Mucosa of gallbladder (tissue), 1 donor: ENCODE measurements around the gene PA2G4. TPM values are rescaled to one million over a fixed set of nuclear protein-coding genes. Genes with fewer than 3 reads are reported as not detected.
"Not testable (repeated sequence)": the region's sequence is repeated elsewhere in the genome, so short reads cannot be mapped to it uniquely, and the experiment has no call there.

Experiments used
- DNase-seq: peaks from one replicate; pipeline ENCODE4 v3.0.0-alpha.2; 2020; ENCODE audit warnings: low spot score
- total RNA-seq: library from RNA; stranded (reverse); gene quantifications from one replicate; pipeline ENCODE4 v1.2.1, GENCODE V29; 2021
- donor health status: DM: no; HTN: no; CAD: no.

The PA2G4 gene
- total RNA-seq, 1 donor from 2014 or later = 64.9 TPM

DNA sequence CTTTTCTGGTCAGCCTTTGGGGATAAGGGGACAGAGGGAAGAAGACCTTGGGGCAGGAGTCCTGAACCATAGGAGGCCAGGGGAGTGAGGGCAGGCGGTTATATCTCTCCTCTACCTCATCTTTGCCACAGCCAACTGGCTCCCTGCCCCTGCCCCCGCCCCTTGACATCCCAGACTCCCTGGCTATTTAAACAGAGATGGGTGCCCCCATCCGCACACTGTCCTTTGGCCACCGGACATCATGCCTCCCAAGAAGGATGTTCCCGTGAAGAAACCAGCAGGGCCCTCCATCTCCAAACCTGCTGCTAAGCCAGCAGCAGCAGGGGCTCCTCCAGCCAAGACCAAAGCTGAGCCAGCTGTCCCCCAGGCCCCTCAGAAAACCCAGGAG, 49.3 kb downstream of the PA2G4 start:
- DNase-seq = no peak

DNA sequence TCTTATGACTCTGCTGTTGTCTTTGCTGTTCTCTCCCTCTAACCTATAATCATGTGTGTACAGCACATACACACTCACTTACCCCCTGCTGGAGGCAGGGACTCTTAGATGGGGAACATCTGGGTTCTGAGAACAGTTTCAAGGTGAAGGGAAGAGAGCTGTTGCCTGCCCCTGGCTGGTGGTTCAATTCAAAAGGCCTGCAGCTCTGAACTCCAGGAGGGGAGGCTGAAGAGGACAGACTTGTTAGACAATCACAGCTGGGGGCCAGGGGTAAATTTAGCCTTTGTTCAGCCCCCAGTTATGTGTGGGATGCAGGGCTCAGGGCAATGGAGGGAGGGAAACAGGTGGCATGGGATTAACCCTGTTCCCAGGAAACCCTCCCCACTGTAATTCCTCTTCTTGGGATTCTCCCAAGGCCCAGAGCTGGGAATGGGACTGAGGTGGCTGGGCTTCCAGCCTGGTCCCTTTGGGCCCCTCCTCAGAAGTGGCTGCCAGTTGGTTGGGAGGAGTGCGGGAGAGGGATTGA, 50.0 kb downstream of the PA2G4 start:
- no peak for DNase-seq

DNA sequence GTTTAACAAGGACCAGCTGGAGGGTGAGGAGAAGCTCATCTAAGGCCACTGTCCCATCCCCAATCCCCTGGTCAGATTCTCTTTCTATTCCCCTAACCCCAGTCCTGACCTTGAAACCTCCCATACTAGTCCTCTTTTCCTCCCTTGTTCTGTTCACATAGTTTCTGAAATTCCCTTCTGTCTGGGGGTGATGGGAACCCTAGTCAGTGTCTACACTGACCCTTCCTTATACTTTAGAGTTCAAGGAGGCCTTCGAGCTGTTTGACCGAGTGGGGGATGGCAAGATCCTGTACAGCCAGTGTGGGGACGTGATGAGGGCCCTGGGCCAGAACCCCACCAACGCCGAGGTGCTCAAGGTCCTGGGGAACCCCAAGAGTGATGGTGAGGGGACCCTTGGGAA, 50.5 kb downstream of the PA2G4 start:
- no peak for DNase-seq

DNA sequence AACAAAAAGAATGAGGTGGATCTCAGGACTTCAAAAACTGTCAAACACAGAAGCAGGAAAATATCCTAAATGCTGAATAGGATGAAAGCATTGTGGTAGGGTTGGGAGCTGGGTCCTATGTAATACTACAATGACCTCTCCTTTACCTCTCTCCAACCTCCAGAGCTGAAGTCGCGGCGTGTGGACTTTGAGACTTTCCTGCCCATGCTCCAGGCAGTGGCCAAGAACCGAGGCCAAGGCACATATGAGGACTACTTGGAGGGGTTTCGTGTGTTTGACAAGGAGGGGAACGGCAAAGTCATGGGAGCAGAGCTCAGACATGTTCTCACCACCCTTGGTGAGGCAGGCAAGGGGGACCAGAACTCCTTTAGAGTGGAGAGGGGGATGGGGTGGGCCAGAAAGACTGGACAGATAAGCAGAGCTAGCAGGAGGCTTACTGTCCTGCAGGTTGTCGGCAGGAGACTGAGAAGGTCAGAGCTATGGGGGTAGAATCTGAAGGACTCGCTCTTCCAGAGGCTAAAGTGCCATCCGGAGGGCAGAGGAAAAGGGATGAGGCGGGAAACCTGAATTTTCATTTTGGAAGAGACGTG, 51.0 kb downstream of the PA2G4 start:
- no peak for DNase-seq

DNA sequence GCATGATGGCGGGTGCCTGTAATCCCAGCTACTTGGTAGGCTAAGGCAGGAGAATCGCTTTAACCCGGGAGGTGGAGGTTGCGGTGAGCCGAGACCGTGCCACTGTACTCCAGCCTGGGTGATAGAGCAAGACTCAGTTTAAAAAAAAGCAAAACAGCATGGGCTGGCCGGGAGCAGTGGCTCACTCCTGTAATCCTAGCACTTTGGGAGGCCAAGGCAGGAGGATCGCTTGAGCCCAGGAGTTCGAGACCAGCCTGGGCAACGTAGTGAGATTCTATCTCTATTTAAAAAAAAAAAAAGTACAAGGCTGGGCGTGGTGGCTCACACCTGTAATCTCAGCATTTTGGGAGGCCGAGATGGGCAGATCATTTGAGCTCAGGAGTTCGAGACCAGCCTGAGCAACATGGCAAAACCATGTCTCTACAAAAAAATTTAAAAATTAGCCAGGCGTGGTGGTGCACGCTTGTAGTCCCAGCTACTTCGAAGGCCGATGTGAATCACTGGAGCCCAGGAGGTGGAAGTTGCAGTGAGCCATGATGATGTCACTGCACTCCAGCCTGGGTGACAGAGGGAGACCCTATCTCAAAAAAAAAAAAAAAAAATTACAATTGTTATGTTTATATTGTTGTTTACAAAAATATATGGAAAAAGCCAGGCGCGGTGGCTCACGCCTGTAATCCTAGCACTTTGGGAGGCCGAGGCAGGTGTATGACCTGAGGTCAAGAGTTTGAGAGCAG, 52.3 kb downstream of the PA2G4 start:
- not testable (repeated sequence) for DNase-seq

DNA sequence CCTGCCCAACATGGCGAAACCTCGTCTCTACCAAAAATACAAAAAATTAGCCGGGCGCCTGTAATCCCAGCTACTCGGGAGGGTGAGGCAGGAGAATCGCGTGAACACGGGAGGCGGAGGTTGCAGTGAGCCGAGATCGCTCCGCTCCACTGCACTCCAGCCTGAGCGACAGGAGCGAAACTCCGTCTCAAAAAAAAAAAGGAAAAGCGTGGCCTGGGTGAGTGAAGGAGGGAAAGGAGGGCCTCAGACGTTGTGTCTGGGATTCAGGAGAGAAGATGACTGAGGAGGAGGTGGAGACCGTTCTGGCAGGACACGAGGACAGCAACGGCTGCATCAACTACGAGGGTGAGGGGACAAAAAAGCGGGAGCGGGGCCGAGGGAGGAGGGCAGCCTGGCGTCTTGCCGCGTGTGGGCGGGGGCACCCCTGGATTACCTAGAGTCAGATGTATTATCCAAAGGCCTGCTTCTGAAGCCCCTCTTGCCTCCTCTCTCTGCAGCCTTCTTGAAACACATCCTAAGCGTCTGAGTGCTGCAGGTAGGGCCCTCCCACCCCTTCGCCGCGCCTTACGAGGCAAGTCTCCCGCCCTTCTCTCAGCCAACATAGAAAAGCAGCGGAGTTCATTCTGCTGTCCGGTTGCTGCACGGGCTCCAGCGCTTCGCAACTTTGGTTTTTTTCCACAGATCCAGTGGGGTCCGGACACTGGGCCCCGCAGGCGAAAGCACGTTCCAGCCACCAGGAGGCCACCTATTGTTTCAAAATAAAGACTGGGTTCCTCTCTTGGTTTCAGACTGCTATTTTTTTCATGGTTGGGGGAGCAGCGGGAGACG, 53.1 kb downstream of the PA2G4 start:
- peak; percentile 79 for DNase-seq

DNA sequence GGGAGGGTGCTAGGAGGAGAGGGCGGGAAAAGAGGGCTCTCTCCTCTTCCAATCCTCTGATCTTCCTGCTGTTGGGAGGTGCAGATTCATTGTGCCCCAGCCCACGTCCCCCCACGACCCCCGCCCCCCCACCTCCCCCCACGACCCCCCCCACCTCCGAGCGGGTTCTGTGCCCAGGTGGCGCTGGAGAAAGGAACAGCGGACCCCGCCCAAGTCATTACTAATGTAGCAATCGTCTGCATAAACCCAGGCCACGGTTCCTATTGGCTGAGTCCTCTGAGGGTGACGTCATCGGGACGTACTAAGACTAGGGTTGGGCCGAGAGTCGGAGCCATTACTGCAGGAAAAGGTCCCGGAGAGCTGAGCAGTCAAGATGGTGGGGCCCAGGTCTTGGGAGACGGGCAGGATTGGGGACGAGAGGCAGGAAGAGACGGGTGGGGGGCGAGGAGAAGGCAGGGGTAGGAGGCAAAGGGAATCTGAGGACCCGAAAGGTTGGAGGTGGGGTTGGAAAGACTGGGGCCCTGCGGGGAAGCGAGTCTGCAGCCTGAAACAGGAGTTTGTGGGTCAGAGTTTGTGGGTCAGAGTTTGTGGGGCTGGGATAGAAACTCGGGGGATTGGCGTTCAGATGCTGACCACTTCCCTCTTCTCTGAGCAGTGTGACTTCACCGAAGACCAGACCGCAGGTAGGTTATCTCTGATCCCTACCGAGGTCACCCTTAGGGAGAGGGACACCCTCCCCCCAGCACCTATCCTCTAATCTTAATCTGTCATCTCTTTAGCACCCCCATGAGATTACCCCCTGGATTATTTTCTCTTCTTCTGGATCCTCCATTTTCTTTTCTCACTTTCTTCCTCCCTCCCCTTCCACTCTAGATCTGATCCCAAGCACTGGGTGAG, 53.9 kb downstream of the PA2G4 start, which contains the start of gene MYL6:
TSS of gene MYL6 (plus strand) at position 331 of the 897 bp plus-strand sequence. CDS start at position 374, 43 bp downstream.
- peak; percentile 98 for DNase-seq

DNA sequence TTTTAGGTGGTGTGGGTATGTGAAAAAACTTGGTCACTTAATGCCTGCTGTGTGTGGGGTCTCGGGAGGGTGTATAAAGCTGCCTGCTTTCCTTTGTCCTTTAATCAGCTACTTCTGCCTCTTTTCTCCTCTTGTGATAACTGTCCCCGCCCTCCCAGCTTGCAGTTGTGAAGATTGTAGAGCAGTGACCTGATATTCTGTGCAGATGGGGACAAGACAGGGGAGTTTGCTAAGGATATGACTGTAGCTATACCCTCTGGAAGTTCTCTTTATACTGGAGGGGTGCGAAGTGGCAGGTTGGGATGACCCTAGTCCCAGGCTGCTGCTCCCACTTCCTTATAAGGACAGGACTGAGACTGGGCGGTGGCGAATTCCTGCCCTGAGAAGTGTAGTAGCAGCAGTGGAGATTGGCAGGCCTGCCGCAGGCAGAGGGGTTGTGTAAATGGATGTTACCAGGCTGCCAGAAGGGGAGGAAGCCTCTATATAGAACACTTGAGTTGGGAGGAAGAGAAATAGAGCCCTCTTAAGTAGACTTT, 54.6 kb downstream of the PA2G4 start:
- DNase-seq = peak; percentile 87

DNA sequence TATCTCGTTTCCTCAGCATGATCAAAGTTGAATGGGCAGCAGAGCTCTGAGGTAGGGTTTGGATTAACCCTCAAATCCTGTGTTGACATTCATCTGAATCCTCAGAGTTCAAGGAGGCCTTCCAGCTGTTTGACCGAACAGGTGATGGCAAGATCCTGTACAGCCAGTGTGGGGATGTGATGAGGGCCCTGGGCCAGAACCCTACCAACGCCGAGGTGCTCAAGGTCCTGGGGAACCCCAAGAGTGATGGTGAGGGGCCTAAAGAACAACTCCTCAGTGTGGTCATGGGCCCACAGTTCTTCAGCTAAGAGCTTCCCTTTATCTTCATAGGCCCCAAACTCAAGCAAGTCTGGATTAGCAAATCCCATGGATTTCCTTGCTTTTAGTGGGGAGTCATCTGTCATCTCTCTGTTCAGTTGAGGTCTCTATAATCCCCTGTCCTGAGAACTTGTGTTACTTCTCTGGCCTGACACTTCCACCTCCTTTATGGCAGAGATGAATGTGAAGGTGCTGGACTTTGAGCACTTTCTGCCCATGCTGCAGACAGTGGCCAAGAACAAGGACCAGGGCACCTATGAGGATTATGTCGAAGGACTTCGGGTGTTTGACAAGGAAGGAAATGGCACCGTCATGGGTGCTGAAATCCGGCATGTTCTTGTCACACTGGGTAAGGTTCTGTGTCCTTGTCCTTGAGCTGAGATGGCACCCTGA, 55.3 kb downstream of the PA2G4 start:
- no peak for DNase-seq

DNA sequence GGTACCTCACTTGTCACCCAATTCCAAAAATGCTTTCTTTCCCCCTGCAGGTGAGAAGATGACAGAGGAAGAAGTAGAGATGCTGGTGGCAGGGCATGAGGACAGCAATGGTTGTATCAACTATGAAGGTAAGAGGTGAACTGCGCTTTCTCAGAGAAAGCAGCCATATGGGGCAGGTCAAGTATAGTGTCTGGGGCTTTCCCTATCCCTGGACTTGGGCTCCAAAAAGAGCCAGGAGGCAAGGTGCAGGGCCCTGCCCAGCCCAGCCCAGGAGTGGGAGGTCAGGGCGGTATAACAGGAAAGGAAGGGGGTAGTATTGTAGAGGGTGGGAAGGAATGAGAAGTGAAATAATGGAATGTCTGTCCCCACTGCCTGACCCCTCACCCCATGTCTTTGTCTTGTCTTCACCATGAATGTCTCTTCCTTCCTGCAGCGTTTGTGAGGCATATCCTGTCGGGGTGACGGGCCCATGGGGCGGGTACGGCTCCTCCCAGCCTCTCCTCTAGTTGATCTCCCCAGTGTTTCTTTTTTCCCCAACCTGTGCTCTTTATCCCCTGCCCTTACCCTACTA, 55.9 kb downstream of the PA2G4 start:
- DNase-seq = peak; percentile 36

DNA sequence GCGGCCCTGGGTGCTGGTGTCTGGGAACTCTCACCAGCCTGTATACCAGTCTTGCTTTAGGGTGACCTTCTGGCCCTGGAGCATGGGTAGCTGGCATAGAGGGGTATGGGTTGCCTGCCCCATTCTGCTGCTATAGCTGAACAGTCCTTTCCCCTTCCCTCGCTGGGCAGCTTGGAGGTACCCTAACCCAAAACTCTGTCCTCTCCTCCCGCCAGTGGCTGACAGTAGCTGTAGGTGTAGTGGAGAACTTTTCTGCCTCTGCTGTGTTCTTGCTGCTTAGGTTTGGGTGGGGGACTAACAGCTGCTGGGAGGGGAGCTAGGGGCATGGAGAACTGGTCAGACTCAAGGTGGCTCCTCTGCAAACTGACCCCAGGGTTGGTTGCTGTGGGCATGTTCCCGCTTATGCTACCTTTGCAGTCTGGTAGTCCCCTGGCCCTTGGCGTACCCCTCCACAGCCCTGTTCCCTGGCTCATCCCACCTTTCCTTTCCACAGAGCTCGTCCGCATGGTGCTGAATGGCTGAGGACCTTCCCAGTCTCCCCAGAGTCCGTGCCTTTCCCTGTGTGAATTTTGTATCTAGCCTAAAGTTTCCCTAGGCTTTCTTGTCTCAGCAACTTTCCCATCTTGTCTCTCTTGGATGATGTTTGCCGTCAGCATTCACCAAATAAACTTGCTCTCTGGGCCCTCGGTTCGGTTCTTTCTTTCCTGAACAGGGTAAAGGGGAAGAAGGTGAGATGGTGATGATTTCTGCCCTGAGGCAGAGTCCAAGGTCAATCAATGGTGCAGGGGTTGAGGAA, 56.7 kb downstream of the PA2G4 start:
- DNase-seq = no peak

DNA sequence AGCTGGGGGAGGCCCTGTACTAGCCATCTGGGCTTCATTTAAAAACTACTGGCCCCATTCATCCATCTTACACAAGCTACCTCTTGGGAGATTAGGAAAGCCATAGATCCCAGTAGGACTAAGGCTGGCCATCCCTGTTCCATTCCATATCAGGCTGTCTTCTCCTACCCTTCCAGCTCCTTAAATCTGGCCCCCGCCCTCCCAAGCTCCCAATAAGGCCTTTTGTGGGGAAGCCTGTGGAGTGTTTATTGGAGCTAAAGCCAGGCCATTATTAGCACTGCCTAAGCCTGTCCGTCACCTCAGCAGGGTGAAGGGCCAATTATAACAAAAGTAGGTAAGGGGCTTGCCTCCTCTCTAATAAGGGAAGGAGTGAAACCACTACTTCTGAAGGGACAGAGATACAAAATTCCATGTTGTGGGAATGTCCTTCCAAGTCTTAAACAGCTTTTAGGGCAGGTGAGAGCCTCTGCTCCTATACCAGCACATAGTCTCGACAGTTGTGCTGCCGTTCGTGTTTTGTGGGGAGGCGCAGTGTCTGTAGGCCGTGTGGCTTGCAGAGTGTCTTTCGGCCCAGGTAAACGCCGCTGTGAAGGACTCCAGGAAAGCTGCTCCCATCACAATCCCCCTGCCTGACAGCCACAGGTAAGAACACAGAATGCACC, 57.5 kb downstream of the PA2G4 start:
- no peak for DNase-seq

DNA sequence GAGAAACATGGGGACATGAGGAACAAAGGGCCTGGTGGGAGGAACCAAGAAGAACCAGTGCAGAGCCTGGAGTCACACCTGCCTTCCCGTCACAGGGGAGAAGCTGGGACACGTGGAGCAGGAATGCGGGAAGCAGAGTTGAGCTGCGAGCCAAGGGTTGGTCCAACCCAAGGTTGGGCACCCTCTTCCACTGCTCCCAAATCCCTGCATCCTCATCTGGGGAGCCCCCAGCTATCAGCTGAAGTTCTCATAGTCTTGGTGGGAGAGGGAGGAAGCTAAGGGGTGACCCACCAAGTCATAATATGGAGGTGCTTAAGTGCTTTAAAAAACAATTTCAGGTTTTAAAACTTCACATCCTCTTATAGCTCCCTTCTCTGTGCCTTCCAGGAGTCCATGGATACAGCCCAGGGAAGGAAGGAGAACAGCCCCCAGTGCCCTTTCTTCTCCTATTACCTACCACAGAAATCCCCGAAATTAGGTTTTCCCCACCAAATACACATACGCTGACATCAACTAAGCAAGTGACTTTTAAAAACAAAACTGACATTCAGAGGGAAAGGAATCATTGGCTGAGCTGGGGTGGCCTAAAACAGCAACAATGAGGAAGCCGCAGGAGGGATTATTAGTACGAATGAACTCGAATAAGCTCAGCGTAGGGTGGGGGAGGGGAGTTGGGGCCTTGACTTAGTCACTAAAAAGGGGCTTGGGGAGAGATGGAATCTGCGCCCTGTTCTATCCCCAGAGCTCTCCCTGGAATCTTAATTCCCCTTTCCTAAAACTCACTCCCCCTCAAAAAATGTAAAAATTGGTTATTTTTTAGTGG, 58.3 kb downstream of the PA2G4 start:
- no peak for DNase-seq
